ENCODE data around the gene ZBTB39.

ZBTB39 gene

DNA sequence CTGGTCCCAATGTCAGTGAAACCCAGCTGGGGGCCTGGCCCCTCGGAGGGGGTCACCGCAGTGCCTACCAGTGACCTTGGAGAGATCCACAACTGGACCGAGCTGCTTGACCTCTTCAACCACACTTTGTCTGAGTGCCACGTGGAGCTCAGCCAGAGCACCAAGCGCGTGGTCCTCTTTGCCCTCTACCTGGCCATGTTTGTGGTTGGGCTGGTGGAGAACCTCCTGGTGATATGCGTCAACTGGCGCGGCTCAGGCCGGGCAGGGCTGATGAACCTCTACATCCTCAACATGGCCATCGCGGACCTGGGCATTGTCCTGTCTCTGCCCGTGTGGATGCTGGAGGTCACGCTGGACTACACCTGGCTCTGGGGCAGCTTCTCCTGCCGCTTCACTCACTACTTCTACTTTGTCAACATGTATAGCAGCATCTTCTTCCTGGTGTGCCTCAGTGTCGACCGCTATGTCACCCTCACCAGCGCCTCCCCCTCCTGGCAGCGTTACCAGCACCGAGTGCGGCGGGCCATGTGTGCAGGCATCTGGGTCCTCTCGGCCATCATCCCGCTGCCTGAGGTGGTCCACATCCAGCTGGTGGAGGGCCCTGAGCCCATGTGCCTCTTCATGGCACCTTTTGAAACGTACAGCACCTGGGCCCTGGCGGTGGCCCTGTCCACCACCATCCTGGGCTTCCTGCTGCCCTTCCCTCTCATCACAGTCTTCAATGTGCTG is 11.0 kb downstream of the ZBTB39 start:
- TF ChIP-seq CTCF (IDR thresholded peaks at IDR 0.05; ENCODE audit: low read length, missing control alignments) = no peak

DNA sequence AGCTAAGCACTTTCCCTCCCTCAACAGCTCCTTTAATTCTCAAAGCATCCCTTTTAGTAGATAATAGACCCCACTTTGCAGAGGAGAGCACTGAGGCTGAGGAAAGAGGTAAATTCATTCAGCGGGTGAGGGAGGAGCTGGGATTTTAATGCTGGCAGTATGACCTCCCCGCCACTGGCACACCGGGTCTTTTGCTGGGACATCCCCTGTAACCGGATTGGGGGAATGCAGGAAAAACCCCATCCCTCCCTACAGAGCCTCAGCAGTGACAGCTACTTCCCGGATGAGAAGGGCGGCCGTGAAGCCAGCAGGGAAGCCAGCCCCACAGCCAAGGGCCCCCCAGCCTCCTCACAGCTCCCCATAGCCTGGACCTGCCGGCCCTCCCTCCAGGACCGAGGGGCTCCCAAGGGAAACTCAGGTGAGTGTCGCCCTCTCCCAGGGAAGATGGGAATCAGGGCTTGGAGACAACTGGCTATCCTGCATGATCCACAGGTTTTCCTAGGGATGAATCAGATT is 12.1 kb downstream of the ZBTB39 start:
- no peak for TF ChIP-seq CTCF (IDR thresholded peaks at IDR 0.05; ENCODE audit: low read length, missing control alignments)

More for the DNA sequence above, 11.0 kb downstream of the ZBTB39 start:
- no peak overlapping the region for H3K4me3 ChIP-seq (replicated peaks; ENCODE audit: low read depth, low read length)
- no peak for DNase-seq (ENCODE audit: low read depth)

DNA sequence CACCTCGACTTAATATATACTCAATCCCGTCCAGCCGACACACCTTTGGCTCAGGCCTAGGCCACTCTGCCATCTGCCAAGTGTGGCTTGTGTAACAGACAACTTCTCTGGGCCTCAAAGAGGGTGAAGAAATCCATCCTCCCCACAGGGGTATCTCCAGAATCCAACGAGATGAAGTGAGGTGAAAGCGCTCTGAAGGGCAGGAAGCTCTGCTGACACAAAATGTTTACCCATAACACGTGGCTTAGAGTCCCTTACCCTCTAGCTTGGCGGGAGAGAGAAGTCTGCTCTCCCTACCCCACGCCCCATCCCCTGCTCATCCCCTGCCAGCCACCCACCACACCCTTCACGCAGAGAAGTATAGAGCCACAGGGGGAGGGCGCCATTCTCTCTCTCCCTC is 13.0 kb downstream of the ZBTB39 start:
- no peak for TF ChIP-seq CTCF (IDR thresholded peaks at IDR 0.05; ENCODE audit: low read length, missing control alignments)
- no peak for DNase-seq (ENCODE audit: low read depth)
- no peak overlapping the region for H3K4me3 ChIP-seq (replicated peaks; ENCODE audit: low read depth, low read length)

More for the DNA sequence above, 12.1 kb downstream of the ZBTB39 start:
- DNase-seq (ENCODE audit: low read depth) = no peak
- no peak overlapping the region for H3K4me3 ChIP-seq (replicated peaks; ENCODE audit: low read depth, low read length)

- no peak for TF ChIP-seq CTCF (IDR thresholded peaks at IDR 0.05; ENCODE audit: low read length, missing control alignments)
- peak; percentile 45 for DNase-seq (ENCODE audit: low read depth)
- H3K4me3 ChIP-seq (replicated peaks; ENCODE audit: low read depth, low read length) = no peak overlapping the region
Measured at GRCh38 chr12:56991319-56992246, 14.8 kb downstream of the ZBTB39 start.

DNA sequence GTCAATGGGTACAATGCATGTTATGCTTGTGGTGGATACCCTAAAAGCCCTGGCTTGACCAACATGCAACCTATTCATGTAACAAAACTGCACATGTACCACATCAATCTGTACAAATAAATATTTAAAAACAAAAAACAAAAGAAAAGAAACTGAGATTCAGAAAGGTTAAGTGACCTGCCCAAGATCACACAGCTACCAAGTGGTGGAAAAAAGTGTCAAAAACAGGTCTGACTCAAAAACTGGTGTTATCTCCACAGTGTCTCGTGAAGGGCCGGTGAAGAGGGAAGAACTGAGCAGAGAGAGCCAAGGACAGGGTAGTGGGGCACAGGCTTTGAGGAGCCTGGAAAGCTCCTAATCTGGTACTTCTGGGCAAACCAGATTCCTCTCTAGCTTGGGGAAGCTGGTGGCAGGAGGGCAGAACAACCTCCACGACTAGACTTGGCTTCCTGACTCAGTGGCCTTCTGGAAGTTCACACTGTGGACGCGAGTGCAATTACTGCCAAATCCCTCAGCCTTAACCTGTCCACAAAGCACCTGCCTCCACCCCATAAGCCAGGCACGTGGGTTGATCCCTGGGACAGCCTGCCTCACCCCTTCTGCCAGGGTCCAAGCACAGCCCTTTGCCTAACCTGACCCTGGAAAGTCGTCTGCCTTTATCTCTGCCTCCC is 15.6 kb downstream of the ZBTB39 start:
- no peak overlapping the region for H3K4me3 ChIP-seq (replicated peaks; ENCODE audit: low read depth, low read length)
- DNase-seq (ENCODE audit: low read depth) = no peak
- no peak for TF ChIP-seq CTCF (IDR thresholded peaks at IDR 0.05; ENCODE audit: low read length, missing control alignments)

- no peak for TF ChIP-seq CTCF (IDR thresholded peaks at IDR 0.05; ENCODE audit: low read length, missing control alignments)
- no peak overlapping the region for H3K4me3 ChIP-seq (replicated peaks; ENCODE audit: low read depth, low read length)
- no peak for DNase-seq (ENCODE audit: low read depth)
Measured at GRCh38 chr12:56989861-56990610, 16.3 kb downstream of the ZBTB39 start.
